ENCODE measurements around the gene SVEP1.
"Not testable (repeated sequence)": the region's sequence is repeated elsewhere in the genome, so short reads cannot be mapped to it uniquely, and the experiment has no call there.

SVEP1 gene

DNA sequence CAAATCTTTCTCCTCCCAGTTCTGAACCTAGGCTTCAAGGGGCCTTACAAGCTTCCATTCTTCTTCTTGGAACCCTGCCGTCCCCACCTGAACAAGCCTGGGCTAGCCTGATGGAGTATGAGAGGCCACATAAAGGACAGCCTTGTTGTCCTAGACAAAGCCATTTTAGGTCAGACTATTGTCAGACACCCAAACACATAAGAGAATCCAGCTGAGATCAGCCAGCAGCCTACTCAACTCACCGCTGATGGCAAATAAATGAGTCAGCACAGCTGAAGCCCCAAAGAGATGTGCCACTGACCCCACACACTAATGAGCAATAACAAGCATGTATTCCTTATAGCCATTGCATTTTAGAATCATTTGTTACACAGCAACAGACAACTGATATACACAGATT is 33.8 kb downstream of the SVEP1 start:
- peak; percentile 68 for DNase-seq (ENCODE audit: low read depth)
- no peak overlapping the region for H3K4me3 ChIP-seq (ENCODE audit: control insufficient read depth, low read depth, low read length)
- TF ChIP-seq, protein P1, sequence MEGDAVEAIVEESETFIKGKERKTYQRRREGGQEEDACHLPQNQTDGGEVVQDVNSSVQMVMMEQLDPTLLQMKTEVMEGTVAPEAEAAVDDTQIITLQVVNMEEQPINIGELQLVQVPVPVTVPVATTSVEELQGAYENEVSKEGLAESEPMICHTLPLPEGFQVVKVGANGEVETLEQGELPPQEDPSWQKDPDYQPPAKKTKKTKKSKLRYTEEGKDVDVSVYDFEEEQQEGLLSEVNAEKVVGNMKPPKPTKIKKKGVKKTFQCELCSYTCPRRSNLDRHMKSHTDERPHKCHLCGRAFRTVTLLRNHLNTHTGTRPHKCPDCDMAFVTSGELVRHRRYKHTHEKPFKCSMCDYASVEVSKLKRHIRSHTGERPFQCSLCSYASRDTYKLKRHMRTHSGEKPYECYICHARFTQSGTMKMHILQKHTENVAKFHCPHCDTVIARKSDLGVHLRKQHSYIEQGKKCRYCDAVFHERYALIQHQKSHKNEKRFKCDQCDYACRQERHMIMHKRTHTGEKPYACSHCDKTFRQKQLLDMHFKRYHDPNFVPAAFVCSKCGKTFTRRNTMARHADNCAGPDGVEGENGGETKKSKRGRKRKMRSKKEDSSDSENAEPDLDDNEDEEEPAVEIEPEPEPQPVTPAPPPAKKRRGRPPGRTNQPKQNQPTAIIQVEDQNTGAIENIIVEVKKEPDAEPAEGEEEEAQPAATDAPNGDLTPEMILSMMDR (conservative IDR thresholded peaks at IDR 0.05; ENCODE audit: control insufficient read depth, insufficient read depth, low read depth, low read length): no peak

DNA sequence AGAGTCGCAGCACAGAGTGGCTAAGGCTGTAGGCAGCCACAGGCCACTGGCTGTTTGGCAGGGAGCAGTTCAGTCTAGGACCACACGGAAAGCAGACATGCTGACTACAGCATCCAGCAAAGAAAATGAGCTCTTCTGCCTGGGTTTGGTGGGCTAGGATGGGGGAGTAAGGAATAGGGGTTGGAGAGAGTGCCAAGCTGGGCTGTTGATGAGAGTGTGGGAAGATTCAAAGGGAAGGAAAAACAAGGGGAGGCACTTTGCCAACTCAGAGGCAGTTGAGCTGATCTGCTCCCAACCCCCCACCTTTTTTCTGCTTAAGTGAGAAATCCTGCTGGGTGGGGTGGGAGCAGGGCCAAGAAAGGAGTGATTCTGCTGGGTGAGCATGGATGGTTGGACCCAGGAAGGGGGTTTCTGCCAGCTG is 35.9 kb downstream of the SVEP1 start:
- DNase-seq (ENCODE audit: low read depth): peak; percentile 42
- TF ChIP-seq, protein P1 (conservative IDR thresholded peaks at IDR 0.05; ENCODE audit: control insufficient read depth, insufficient read depth, low read depth, low read length): no peak
- no peak overlapping the region for H3K4me3 ChIP-seq (ENCODE audit: control insufficient read depth, low read depth, low read length)

GRCh38 chr9:110541950-110542349 is 37.6 kb downstream of the SVEP1 start:
- peak; percentile 44 for DNase-seq (ENCODE audit: low read depth)
- no peak overlapping the region for H3K4me3 ChIP-seq (ENCODE audit: control insufficient read depth, low read depth, low read length)
- TF ChIP-seq, protein P1 (conservative IDR thresholded peaks at IDR 0.05; ENCODE audit: control insufficient read depth, insufficient read depth, low read depth, low read length): no peak

- TF ChIP-seq, protein P1 (conservative IDR thresholded peaks at IDR 0.05; ENCODE audit: control insufficient read depth, insufficient read depth, low read depth, low read length): no peak
- peak; percentile 31 for DNase-seq (ENCODE audit: low read depth)
- no peak overlapping the region for H3K4me3 ChIP-seq (ENCODE audit: control insufficient read depth, low read depth, low read length)
Observed at GRCh38 chr9:110538647-110539041, 40.9 kb downstream of the SVEP1 start.

- peak; percentile 76 for DNase-seq (ENCODE audit: low read depth)
- H3K4me3 ChIP-seq (ENCODE audit: control insufficient read depth, low read depth, low read length): no peak overlapping the region
- TF ChIP-seq, protein P1 (conservative IDR thresholded peaks at IDR 0.05; ENCODE audit: control insufficient read depth, insufficient read depth, low read depth, low read length): no peak
Observed at GRCh38 chr9:110537841-110538646, 41.5 kb downstream of the SVEP1 start.

DNA sequence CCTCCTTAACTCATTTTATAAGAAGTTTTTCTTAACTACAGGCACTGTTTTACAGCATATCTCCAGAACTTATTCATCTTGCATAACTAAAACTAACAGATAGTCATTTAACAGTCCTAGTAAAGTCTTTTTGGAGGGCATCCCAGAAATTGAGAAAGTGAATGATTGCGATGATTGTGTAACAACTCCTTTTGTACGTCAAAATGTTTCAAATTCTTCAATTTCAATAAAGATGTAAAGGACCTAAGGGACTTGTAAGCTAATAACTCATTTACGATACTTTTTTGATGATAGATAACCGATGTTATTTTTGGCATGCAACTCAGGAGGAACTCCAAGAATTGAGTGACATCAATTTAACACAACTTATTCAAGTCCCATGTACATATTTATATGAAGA is 42.7 kb downstream of the SVEP1 start:
- TF ChIP-seq, protein P1 (conservative IDR thresholded peaks at IDR 0.05; ENCODE audit: control insufficient read depth, insufficient read depth, low read depth, low read length): no peak
- DNase-seq (ENCODE audit: low read depth): peak; percentile 95
- H3K4me3 ChIP-seq (ENCODE audit: control insufficient read depth, low read depth, low read length): no peak overlapping the region

DNA sequence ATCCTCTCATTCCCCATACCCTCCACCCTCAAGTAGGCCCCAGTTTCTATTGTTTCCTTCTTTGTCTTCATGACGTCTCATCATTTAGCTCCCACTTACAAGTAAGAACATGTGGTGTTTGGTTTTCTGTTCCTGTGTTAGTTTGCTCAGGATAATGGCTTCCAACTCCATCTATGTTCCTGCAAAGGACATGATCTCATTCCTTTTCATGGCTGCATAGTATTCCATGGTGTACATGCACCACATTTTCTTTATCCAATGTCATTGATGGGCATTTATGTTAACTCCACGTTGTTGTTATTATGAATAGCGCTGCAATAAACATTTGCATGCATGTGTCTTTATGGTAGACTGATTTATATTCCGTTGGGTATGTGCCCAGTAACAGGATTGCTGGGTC is 45.4 kb downstream of the SVEP1 start:
- H3K4me3 ChIP-seq (ENCODE audit: control insufficient read depth, low read depth, low read length); DNase-seq (ENCODE audit: low read depth): not testable (repeated sequence)

Measured in fibroblast of mammary gland (primary cell).